ENCODE data around the gene PLEKHG1. TPM values are rescaled to one million over a fixed set of nuclear protein-coding genes. Genes with fewer than 3 reads are reported as not detected.

Gene PLEKHG1
- total RNA-seq, 2 donors from 2014 or later, result 8.4 to 29.3 TPM

DNA sequence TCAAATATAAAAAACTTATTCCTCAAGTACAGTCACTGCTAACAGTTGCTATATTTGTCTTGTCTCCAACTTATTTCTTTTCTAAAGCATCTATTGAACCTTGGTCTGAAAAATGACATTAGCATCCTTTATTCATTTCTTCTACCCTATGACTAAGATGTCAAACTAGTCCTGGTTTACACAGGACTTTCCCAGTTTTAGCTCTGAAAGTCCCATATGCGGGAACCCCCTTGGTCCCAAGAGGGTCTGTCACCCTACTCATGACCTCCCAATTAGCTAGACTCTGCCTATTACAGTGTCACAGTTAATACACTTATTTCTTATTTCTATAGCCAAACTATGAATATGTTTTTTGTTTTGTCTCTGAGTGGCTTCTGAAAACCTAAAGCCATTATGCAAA, 37.1 kb downstream of the PLEKHG1 start:
- TF ChIP-seq, protein P1, sequence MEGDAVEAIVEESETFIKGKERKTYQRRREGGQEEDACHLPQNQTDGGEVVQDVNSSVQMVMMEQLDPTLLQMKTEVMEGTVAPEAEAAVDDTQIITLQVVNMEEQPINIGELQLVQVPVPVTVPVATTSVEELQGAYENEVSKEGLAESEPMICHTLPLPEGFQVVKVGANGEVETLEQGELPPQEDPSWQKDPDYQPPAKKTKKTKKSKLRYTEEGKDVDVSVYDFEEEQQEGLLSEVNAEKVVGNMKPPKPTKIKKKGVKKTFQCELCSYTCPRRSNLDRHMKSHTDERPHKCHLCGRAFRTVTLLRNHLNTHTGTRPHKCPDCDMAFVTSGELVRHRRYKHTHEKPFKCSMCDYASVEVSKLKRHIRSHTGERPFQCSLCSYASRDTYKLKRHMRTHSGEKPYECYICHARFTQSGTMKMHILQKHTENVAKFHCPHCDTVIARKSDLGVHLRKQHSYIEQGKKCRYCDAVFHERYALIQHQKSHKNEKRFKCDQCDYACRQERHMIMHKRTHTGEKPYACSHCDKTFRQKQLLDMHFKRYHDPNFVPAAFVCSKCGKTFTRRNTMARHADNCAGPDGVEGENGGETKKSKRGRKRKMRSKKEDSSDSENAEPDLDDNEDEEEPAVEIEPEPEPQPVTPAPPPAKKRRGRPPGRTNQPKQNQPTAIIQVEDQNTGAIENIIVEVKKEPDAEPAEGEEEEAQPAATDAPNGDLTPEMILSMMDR (IDR thresholded peaks at IDR 0.05), result no peak
- H3K27ac ChIP-seq, result no peak overlapping the region
- H3K36me3 ChIP-seq, result no peaks in the 10 kb centered on the region
- peaks cover 9 to 44% of the 10 kb centered on the region in 2 donors for H3K4me1 ChIP-seq (ENCODE audit: control insufficient read depth in 1 of 2, low read depth in 2 of 2)
- DNase-seq (ENCODE audit: low spot score) (no peak), ATAC-seq (ENCODE audit: insufficient number of reproducible peaks, low FRiP score, low read depth) (no peak)
- no peak overlapping the region for H3K4me3 ChIP-seq
- H3K9me3 ChIP-seq, result no peaks in the 10 kb centered on the region
- no peaks in the 10 kb centered on the region for H3K27me3 ChIP-seq (replicated peaks; ENCODE audit: insufficient read depth)

DNA sequence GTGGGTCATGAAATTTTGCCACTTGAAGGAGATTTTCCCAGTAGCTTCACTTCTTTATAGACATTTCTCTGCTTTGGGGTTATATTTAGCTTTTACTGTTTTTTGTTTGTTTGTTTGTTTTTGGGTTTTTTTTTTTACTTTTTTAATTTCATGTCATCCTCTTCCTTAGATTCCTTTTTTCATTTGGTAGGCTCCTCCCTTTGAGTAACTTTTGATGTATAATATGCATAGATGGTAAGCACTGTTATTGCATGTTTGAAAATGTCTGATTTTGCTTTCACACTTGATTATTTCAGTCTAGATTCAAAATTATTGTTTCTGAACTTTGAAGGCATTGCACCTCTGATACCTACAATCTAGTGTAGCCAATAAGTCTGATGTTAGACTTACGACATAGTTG, 37.6 kb downstream of the PLEKHG1 start:
- H3K27ac ChIP-seq, result no peak overlapping the region
- DNase-seq (ENCODE audit: low spot score), result no peak

DNA sequence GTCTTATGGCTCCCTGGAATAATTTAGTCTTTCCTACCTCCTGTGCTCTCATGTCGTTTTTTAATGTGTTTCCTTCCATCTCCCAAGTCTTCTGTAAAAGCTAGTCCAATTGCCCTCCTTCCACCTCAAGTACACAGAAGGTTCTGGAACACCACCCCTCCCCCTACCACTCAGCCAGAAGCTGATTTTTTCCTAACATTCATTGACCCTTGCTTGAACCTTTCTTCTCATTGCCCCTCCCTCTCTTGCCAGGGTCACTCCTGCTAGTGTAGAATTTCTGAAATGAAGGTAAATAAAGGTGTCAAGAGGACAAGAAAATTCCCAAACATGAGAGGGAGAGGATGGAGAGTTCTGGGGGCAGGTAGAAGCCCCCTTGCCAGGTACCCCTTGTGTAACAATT, 38.6 kb downstream of the PLEKHG1 start:
- Histone ChIP-seq H3K4me3 (no peak overlapping the region), H3K4me1 (ENCODE audit: control insufficient read depth in 1 of 2, low read depth in 2 of 2) (peaks cover 6 to 42% of the 10 kb centered on the region in 2 donors), H3K27me3 (replicated peaks; ENCODE audit: insufficient read depth) (no peaks in the 10 kb centered on the region), H3K36me3 (no peaks in the 10 kb centered on the region), H3K9me3 (no peaks in the 10 kb centered on the region), H3K27ac (no peak overlapping the region)
- TF ChIP-seq, protein P1 (IDR thresholded peaks at IDR 0.05), result no peak
- no peak for DNase-seq (ENCODE audit: low spot score)
- no peak for ATAC-seq (ENCODE audit: insufficient number of reproducible peaks, low FRiP score, low read depth)

More for the DNA sequence above, 37.6 kb downstream of the PLEKHG1 start:
- no peak for ATAC-seq (ENCODE audit: insufficient number of reproducible peaks, low FRiP score, low read depth)
- Histone ChIP-seq H3K4me3 (no peak overlapping the region), H3K36me3 (no peaks in the 10 kb centered on the region), H3K27me3 (replicated peaks; ENCODE audit: insufficient read depth) (no peaks in the 10 kb centered on the region), H3K4me1 (ENCODE audit: control insufficient read depth in 1 of 2, low read depth in 2 of 2) (peaks cover 8 to 44% of the 10 kb centered on the region in 2 donors), H3K9me3 (no peaks in the 10 kb centered on the region)
- TF ChIP-seq, protein P1 (IDR thresholded peaks at IDR 0.05), result no peak

DNA sequence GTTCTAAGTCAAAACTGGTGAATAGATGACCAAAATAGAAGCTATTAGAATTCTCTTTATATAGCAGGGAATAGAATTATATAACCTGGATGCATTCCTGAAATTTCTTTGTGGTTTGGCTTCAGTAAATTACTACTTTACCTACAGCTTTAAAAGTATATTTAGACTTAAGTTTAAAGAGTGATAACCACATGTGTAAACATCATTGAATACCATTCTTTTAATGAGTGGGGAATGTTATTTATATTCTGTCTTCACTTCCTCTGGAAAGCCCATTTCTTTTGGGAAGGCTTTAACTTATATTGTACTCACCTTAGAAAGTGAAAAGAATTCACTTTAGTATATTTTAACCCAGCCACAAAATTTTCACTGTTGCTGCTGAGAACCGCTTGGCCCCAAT, 39.1 kb downstream of the PLEKHG1 start:
- DNase-seq (ENCODE audit: low spot score) (no peak), ATAC-seq (ENCODE audit: insufficient number of reproducible peaks, low FRiP score, low read depth) (no peak)
- TF ChIP-seq, protein P1 (IDR thresholded peaks at IDR 0.05), result no peak
- H3K9me3 ChIP-seq, result no peaks in the 10 kb centered on the region
- no peak overlapping the region for H3K4me3 ChIP-seq
- no peaks in the 10 kb centered on the region for H3K36me3 ChIP-seq
- H3K4me1 ChIP-seq (ENCODE audit: control insufficient read depth in 1 of 2, low read depth in 2 of 2), result peaks cover 6 to 42% of the 10 kb centered on the region in 2 donors
- H3K27ac ChIP-seq, result no peak overlapping the region
- no peaks in the 10 kb centered on the region for H3K27me3 ChIP-seq (replicated peaks; ENCODE audit: insufficient read depth)

DNA sequence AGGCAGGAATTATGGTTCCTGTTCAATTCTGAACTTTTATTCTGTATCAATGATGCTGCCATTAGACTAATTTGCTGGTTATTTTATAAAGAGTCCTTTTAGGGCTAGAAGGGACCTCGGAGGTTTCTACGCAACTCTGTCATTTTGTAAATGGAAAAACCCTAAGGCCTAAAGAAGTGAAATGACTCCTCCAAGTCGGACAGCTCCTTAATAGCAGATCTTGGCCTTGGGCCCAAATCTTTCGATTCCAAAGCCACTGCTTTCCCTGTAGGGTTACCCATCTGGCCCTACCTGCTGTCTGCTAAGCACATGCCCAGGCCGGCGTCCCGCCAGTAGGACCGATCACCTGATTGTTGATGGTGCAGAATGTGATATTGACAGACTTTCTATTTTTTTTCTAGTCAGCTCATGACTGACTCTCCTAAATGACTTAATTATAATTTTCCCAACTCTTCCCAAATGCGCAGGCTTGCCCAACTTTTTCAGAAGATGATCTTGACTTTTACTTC, 40.2 kb downstream of the PLEKHG1 start:
- Histone ChIP-seq H3K27ac (no peak overlapping the region), H3K9me3 (no peaks in the 10 kb centered on the region), H3K4me3 (no peak overlapping the region), H3K4me1 (ENCODE audit: control insufficient read depth in 1 of 2, low read depth in 2 of 2) (peaks cover 0 to 32% of the 10 kb centered on the region in 2 donors), H3K27me3 (replicated peaks; ENCODE audit: insufficient read depth) (no peaks in the 10 kb centered on the region), H3K36me3 (no peaks in the 10 kb centered on the region)
- ATAC-seq (ENCODE audit: insufficient number of reproducible peaks, low FRiP score, low read depth), result no peak
- TF ChIP-seq, protein P1 (IDR thresholded peaks at IDR 0.05), result no peak
- DNase-seq (ENCODE audit: low spot score), result no peak

All from thoracic aorta (tissue), 2 donors.